GM12875 (cell line): ENCODE data around the gene UNC13C.

Source experiments
- H3K4me3 ChIP-seq: one replicate; pipeline ENCODE4 v1.5.1; 2011; ENCODE audit warnings: low read depth, low read length, control low read depth
- CTCF ChIP-seq: IDR thresholded peaks from 2 replicates; pipeline ENCODE4 v1.5.1; 2011; ENCODE audit warnings: low read depth, mild to moderate bottlenecking, control low read depth, inconsistent platforms, low read length, moderate library complexity, borderline replicate concordance; ENCODE audit not compliant: insufficient read depth

The UNC13C gene

GRCh38 chr15:54305138-54305537 is 326.9 kb downstream of the UNC13C start:
- no peak overlapping the region for H3K4me3 ChIP-seq
- no peak for TF ChIP-seq CTCF

- TF ChIP-seq CTCF: no peak
- H3K4me3 ChIP-seq: no peak overlapping the region
These were observed 329.1 kb downstream of the UNC13C start for GRCh38 chr15:54307252-54307902.

GRCh38 chr15:54307926-54308325 is 329.7 kb downstream of the UNC13C start:
- TF ChIP-seq CTCF: no peak

GRCh38 chr15:54312528-54312927 is 334.3 kb downstream of the UNC13C start:
- no peak overlapping the region for H3K4me3 ChIP-seq
- no peak for TF ChIP-seq CTCF

More at GRCh38 chr15:54307926-54308325, 329.7 kb downstream of the UNC13C start:
- no peak overlapping the region for H3K4me3 ChIP-seq

GRCh38 chr15:54321426-54321825 is 343.2 kb downstream of the UNC13C start:
- H3K4me3 ChIP-seq: no peak overlapping the region
- TF ChIP-seq CTCF: no peak

GRCh38 chr15:54322341-54322740 is 344.1 kb downstream of the UNC13C start:
- no peak for TF ChIP-seq CTCF
- H3K4me3 ChIP-seq: no peak overlapping the region

- TF ChIP-seq CTCF: no peak
- H3K4me3 ChIP-seq: no peak overlapping the region
These were observed 367.1 kb downstream of the UNC13C start for GRCh38 chr15:54345301-54345700.
